ENCODE data around the gene ZMYND10. TPM values are rescaled to one million over a fixed set of nuclear protein-coding genes. Genes with fewer than 3 reads are reported as not detected.
A peak's percentile ranks its signal among the peaks of the same experiment; 100 is the strongest.

ZMYND10 gene
- total RNA-seq, 4 donors from 2014 or later, result 0.28 to 2.1 (median 0.64) TPM

- TF ChIP-seq, protein P1, sequence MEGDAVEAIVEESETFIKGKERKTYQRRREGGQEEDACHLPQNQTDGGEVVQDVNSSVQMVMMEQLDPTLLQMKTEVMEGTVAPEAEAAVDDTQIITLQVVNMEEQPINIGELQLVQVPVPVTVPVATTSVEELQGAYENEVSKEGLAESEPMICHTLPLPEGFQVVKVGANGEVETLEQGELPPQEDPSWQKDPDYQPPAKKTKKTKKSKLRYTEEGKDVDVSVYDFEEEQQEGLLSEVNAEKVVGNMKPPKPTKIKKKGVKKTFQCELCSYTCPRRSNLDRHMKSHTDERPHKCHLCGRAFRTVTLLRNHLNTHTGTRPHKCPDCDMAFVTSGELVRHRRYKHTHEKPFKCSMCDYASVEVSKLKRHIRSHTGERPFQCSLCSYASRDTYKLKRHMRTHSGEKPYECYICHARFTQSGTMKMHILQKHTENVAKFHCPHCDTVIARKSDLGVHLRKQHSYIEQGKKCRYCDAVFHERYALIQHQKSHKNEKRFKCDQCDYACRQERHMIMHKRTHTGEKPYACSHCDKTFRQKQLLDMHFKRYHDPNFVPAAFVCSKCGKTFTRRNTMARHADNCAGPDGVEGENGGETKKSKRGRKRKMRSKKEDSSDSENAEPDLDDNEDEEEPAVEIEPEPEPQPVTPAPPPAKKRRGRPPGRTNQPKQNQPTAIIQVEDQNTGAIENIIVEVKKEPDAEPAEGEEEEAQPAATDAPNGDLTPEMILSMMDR (IDR thresholded peaks at IDR 0.05), result no peak
- ATAC-seq (ENCODE audit: low FRiP score), result no peak
- no peak for DNase-seq (ENCODE audit: low spot score)
Observed at GRCh38 chr3:50340147-50340447, 5.4 kb downstream of the ZMYND10 start.

DNA sequence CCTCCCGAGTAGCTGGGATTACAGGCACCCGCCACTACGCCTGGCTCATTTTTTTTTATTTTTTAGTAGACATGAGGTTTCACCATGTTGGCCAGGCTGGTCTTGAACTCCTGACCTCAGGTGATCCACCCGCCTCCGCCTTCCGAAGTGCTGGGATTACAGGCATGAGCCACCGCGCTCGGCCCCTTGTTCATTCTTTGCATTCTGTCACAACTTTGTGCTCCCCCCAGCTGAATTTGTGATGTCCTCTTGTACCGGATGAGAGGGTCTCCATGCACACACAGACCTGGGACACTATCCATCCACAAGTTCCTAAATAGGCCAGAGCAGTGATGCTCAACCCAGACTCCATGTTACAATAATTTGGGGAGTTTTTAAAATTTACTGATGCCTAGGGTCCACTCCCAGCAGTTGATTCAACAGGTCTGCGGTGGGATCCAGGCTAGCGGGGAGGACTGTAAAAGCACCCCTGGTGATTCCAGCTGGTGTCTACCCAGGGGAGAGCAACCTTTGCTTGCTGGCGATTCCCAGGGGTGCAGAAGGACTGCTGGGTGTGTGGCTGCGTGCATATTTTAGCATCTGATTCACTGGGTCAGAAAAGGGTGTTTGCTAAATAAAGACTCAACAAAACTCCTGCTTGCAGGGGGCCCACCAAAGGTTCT, 5.9 kb downstream of the ZMYND10 start:
- DNase-seq (ENCODE audit: low spot score), result no peak
- no peak for ATAC-seq (ENCODE audit: low FRiP score)
- TF ChIP-seq, protein P1 (IDR thresholded peaks at IDR 0.05), result no peak

- ATAC-seq (ENCODE audit: low FRiP score) (no peak), DNase-seq (ENCODE audit: low spot score) (no peak)
- TF ChIP-seq, protein P1 (IDR thresholded peaks at IDR 0.05), result no peak
Observed at GRCh38 chr3:50338965-50339364, 6.6 kb downstream of the ZMYND10 start.

GRCh38 chr3:50337175-50337861, 8.2 kb downstream of the ZMYND10 start:
- peak; percentile 94 for DNase-seq (ENCODE audit: low spot score)
- TF ChIP-seq, protein P1 (IDR thresholded peaks at IDR 0.05), result no peak
- ATAC-seq (ENCODE audit: low FRiP score), result peak; percentile 90

GRCh38 chr3:50336452-50337174, 8.9 kb downstream of the ZMYND10 start:
- DNase-seq (ENCODE audit: low spot score) (no peak), ATAC-seq (ENCODE audit: low FRiP score) (peak; percentile 25)
- TF ChIP-seq, protein P1 (IDR thresholded peaks at IDR 0.05), result no peak

DNA sequence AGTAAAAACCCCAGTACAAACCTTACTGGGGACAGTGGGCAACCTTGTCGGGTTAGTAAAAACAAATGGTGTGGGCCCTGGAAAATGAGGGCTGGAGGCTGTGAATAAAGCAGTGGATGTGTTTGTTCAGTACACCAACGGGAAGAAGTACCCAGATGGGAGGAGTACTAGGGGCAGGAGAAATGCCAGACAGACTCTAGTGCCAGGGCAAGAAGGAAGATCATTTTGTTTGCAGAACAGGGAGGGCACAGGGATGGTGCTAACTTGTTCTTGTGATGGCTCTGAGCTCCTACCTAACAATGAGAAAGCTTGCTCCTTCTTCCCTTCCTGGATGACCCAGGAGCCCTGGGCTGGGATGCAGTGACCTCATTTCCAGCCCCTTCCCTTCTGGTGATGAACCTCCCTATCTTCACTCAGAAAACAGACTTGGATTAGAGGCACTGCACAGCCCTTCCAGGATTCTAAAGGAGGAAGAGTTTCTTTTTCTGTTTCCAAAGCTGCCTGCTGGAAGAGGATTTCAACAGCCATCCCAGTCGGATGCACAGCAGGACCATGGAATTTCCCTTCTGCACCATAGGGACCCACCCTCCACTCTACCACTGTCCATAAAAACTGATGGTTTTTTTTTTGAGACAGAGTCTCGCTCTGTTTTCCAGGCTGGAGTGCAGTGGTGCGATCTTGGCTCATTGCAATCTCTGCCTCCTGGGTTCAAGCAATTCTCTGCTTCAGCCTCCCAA, 11.0 kb downstream of the ZMYND10 start:
- no peak for ATAC-seq (ENCODE audit: low FRiP score)
- TF ChIP-seq, protein P1 (IDR thresholded peaks at IDR 0.05), result no peak
- DNase-seq (ENCODE audit: low spot score), result no peak

Measured in omental fat pad (tissue), 4 donors.